A172 (cell line): ENCODE results near the gene STOM. TPM values are rescaled to one million over a fixed set of nuclear protein-coding genes. Genes with fewer than 3 reads are reported as not detected.

Experiments used
- total RNA-seq: library from RNA; depleted of rRNA; stranded (reverse); fragments of >200 nt; shearing (Covaris generic); gene quantifications from 2 replicates; pipeline ENCODE4 v1.2.3, GENCODE V29; 2014; rRNA removed

The STOM gene
- total RNA-seq, 1 experiment from 2014 or later, result 157 TPM

Other genes with a start within 250 kb of the STOM start
- 39.4 and 39.5 TPM in 2 replicates for gene RAB14, start 168.4 kb downstream of the STOM start, total RNA-seq
- gene GSN, start 102.1 kb downstream of the STOM start, total RNA-seq, result 162 and 164 TPM in 2 replicates
- not detected in 2 replicates for gene GGTA1, start 129.6 kb upstream of the STOM start, total RNA-seq